ENCODE results near the gene EVX2. TPM values are rescaled to one million over a fixed set of nuclear protein-coding genes. Genes with fewer than 3 reads are reported as not detected.

EVX2 gene
- total RNA-seq, 1 experiment from 2014 or later: not detected

- no TSS peak for BruUV-seq (replicated peaks)
- Histone ChIP-seq H3K9ac (ENCODE audit: low read length) (no peak overlapping the region), H3K36me3 (ENCODE audit: low read depth, low read length) (no peaks in the 10 kb centered on the region; the same call in 1 of the 2 replicates), H3K27me3 (ENCODE audit: low read length) (no peaks in the 10 kb centered on the region), H3F3A (ENCODE audit: low read length, unreplicated experiment) (no peaks in the 10 kb centered on the region), H3K79me2 (ENCODE audit: low read length) (no peaks in the 10 kb centered on the region), H4K20me1 (ENCODE audit: low read length) (no peaks in the 10 kb centered on the region), H3K4me3 (ENCODE audit: low read length) (peak overlapping the region; percentile 62), H2AFZ (ENCODE audit: low read length) (peak overlapping the region; percentile 71), H3K9me2 (replicated peaks; ENCODE audit: low read length) (no peaks in the 10 kb centered on the region), H3K27ac (ENCODE audit: low read length) (no peak overlapping the region), H3K4me1 (ENCODE audit: insufficient read depth, low read length) (peaks cover 10% of the 10 kb centered on the region), H3K4me2 (ENCODE audit: low read length) (peak overlapping the region; percentile 84), H3K9me3 (ENCODE audit: low read length) (no peaks in the 10 kb centered on the region)
- TF ChIP-seq EZH2phosphoT487 (IDR thresholded peaks at IDR 0.05; ENCODE audit: borderline replicate concordance, low read length) (no peak), EZH2 (IDR thresholded peaks at IDR 0.05; ENCODE audit: low read length, unreplicated experiment) (no peak)
- TF ChIP-seq, protein P1, sequence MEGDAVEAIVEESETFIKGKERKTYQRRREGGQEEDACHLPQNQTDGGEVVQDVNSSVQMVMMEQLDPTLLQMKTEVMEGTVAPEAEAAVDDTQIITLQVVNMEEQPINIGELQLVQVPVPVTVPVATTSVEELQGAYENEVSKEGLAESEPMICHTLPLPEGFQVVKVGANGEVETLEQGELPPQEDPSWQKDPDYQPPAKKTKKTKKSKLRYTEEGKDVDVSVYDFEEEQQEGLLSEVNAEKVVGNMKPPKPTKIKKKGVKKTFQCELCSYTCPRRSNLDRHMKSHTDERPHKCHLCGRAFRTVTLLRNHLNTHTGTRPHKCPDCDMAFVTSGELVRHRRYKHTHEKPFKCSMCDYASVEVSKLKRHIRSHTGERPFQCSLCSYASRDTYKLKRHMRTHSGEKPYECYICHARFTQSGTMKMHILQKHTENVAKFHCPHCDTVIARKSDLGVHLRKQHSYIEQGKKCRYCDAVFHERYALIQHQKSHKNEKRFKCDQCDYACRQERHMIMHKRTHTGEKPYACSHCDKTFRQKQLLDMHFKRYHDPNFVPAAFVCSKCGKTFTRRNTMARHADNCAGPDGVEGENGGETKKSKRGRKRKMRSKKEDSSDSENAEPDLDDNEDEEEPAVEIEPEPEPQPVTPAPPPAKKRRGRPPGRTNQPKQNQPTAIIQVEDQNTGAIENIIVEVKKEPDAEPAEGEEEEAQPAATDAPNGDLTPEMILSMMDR (conservative IDR thresholded peaks at IDR 0.05; ENCODE audit: low read depth, low read length): peak; percentile 93
- POLR2A ChIA-PET (ENCODE audit: unreplicated experiment): no interaction called here
- CTCF ChIA-PET: interaction anchor here (0.6 to 2.4 kb wide), 13 partner anchors 190 to 1030 kb away, joined by 3 to 26 read pairs (median 6); no protein-coding TSS in a partner anchor
- ATAC-seq (0 out of 2 replicates have a peak, but pooled peaks have one; percentile 14), DNase-seq (peak; percentile 78)
- intact Hi-C loops (cut with micrococcal nuclease): loop anchor here (1.0 to 2.0 kb wide), 4 partner anchors 512 to 1020 kb away; no protein-coding TSS in a partner anchor
These were observed 43.4 kb upstream of the EVX2 start for GRCh38 chr2:176126929-176127773.

- no TSS peak for BruUV-seq (replicated peaks)
- DNase-seq: no peak
- Histone ChIP-seq H3K9me2 (replicated peaks; ENCODE audit: low read length) (no peaks in the 10 kb centered on the region), H3K9me3 (ENCODE audit: low read length) (no peaks in the 10 kb centered on the region), H4K20me1 (ENCODE audit: low read length) (no peaks in the 10 kb centered on the region), H3K36me3 (ENCODE audit: low read depth, low read length) (no peaks in the 10 kb centered on the region; the same call in 1 of the 2 replicates), H3K4me2 (ENCODE audit: low read length) (no peak overlapping the region), H3F3A (ENCODE audit: low read length, unreplicated experiment) (no peaks in the 10 kb centered on the region), H3K4me1 (ENCODE audit: insufficient read depth, low read length) (no peaks in the 10 kb centered on the region), H2AFZ (ENCODE audit: low read length) (no peak overlapping the region), H3K79me2 (ENCODE audit: low read length) (no peaks in the 10 kb centered on the region), H3K4me3 (ENCODE audit: low read length) (no peak overlapping the region), H3K27ac (ENCODE audit: low read length) (no peak overlapping the region), H3K9ac (ENCODE audit: low read length) (no peak overlapping the region), H3K27me3 (ENCODE audit: low read length) (no peaks in the 10 kb centered on the region)
- POLR2A ChIA-PET (ENCODE audit: unreplicated experiment): no interaction called here
- TF ChIP-seq EZH2 (IDR thresholded peaks at IDR 0.05; ENCODE audit: low read length, unreplicated experiment) (no peak), EZH2phosphoT487 (IDR thresholded peaks at IDR 0.05; ENCODE audit: borderline replicate concordance, low read length) (no peak)
- TF ChIP-seq, protein P1 (conservative IDR thresholded peaks at IDR 0.05; ENCODE audit: low read depth, low read length): no peak
- CTCF ChIA-PET: interaction anchor here (0.5 kb wide), 1 partner anchor 526 kb away, joined by 3 read pairs; no protein-coding TSS in a partner anchor
- intact Hi-C loops (cut with micrococcal nuclease): loop anchor here (2.0 kb wide), 1 partner anchor 513 kb away; no protein-coding TSS in a partner anchor
- no peak for ATAC-seq
These were observed 42.0 kb upstream of the EVX2 start for GRCh38 chr2:176125772-176126054.

All from PC-3 (cell line).